ENCODE data around the gene SLC9A8. TPM values are rescaled to one million over a fixed set of nuclear protein-coding genes. Genes with fewer than 3 reads are reported as not detected.

Gene SLC9A8
- total RNA-seq, 1 donor from 2014 or later, result 4.1 TPM

DNA sequence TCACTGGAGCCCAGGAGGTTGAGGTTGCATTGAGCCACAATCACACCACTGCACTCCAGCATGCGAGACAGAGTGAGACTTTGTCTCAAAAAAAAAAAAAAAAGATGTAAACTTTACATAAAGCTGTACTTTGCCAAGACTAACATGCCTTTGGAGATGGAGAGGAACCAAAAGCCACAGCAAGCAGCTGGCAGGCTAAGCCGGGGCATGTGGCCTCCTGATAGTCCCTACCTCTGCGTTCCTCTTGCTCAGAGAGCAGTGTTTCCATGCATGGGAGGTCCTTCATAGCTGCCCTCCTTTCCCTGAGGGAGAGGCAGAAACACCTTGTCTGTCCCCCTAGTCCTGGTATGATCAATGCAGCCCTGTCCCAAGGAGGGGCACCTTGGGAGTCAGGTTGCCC is 67.5 kb downstream of the SLC9A8 start:
- Mint-ChIP-seq H3K4me3 (no peak overlapping the region), H3K4me1 (peaks cover 6% of the 10 kb centered on the region), H3K36me3 (peaks cover 2% of the 10 kb centered on the region), H3K27me3 (ENCODE audit: insufficient read depth, low read depth) (peaks cover 5% of the 10 kb centered on the region), H3K27ac (no peak overlapping the region), H3K9me3 (no peaks in the 10 kb centered on the region)
- H2AFZ ChIP-seq (replicated peaks), result no peak overlapping the region
- H3F3A ChIP-seq (ENCODE audit: low read depth), result peaks cover 2% of the 10 kb centered on the region
- H3K9ac ChIP-seq, result no peak overlapping the region
- DNase-seq (ENCODE audit: low spot score), result no peak
- H3K9me3 ChIP-seq (ENCODE audit: low read depth), result no peaks in the 10 kb centered on the region
- no peak overlapping the region for H3K27ac ChIP-seq
- H3K4me3 ChIP-seq, result no peak overlapping the region
- no peak overlapping the region for H3K4me2 ChIP-seq
- TF ChIP-seq EZH2 (IDR thresholded peaks at IDR 0.05), result no peak
- no peak for TF ChIP-seq EZH2phosphoT487 (IDR thresholded peaks at IDR 0.05)
- TF ChIP-seq, protein P1, sequence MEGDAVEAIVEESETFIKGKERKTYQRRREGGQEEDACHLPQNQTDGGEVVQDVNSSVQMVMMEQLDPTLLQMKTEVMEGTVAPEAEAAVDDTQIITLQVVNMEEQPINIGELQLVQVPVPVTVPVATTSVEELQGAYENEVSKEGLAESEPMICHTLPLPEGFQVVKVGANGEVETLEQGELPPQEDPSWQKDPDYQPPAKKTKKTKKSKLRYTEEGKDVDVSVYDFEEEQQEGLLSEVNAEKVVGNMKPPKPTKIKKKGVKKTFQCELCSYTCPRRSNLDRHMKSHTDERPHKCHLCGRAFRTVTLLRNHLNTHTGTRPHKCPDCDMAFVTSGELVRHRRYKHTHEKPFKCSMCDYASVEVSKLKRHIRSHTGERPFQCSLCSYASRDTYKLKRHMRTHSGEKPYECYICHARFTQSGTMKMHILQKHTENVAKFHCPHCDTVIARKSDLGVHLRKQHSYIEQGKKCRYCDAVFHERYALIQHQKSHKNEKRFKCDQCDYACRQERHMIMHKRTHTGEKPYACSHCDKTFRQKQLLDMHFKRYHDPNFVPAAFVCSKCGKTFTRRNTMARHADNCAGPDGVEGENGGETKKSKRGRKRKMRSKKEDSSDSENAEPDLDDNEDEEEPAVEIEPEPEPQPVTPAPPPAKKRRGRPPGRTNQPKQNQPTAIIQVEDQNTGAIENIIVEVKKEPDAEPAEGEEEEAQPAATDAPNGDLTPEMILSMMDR (IDR thresholded peaks at IDR 0.05), result no peak
- H3K79me2 ChIP-seq (ENCODE audit: low read depth), result no peaks in the 10 kb centered on the region
- H3K36me3 ChIP-seq, result no peaks in the 10 kb centered on the region
- H3K27me3 ChIP-seq, result no peaks in the 10 kb centered on the region
- H4K20me1 ChIP-seq (ENCODE audit: low read depth), result no peaks in the 10 kb centered on the region
- H3K4me1 ChIP-seq, result no peaks in the 10 kb centered on the region

DNA sequence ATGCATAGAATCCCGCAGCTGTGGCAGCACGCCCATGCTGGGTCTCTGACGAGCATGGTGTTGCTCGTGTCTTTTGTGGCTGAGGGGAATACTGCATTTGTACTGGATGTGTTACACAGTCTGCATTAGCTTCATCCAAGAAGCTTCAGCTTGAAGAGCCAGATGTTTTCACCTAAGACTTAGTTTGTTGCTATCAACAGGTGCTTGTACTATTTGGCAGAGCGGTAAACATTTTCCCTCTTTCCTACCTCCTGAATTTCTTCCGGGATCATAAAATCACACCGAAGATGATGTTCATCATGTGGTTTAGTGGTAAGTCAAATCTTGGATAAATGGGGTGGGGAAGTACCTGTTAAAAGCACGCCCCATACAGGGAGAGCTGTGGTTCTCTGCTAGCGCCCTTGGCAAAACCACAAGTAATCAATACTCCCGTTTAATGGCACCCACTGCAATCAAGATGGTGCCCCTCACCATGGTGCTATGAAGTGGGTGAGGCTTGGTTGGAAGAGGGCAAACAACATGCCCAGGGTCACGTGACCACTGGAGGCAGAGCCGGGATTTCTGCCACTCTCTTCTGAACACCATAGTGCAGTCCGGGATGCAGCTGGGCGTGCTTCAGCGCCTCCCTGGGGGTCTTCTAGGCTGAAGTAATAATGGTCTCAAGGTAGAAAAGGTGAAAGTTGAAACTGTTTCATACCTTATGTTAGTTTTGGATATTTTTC is 68.3 kb downstream of the SLC9A8 start:
- H3K4me3 Mint-ChIP-seq, result no peak overlapping the region
- Histone ChIP-seq H3K36me3 (no peaks in the 10 kb centered on the region), H3K4me3 (no peak overlapping the region)

DNA sequence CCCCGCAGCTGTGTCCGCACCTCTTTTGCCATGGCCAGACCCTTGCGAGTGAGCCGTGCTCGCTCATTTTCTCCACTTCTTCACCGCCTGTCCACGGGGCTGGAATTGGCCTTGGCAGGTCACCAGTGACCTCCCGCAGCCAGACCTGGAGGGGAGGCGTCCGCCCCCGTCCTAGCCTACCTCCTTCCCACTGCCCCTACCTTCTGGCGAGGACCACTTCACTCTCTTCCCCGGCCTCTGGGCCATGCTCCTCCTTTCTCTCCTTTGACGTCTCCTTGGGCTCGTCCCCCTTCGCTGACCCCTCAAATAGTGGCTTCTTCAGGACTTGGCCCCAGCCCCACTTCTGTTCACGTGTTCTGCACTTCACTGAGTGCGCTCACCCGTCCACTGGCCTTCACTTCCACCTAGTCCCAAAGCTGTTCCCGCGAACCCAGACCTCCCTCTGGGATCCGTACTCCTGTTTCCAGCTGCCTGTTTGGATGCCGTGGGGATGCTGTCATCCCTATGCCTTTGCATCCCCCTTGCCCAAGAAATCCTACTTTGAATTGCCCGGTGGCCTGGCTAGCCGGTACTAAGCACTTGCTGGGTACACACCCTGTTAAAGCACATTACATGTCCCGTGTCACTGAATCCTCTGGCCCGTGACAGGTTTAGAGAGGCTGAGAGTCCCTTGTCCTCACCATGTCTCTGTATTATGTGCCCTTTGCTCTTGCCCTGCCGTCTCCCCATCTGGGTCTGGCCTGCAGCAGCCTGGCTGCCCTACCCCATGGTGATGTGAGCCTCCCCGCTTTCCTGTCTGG is 69.7 kb downstream of the SLC9A8 start:
- no peak overlapping the region for H3K27ac ChIP-seq

More for the DNA sequence above, 68.3 kb downstream of the SLC9A8 start:
- no peaks in the 10 kb centered on the region for H3K9me3 Mint-ChIP-seq
- H3K27ac Mint-ChIP-seq, result no peak overlapping the region
- no peak overlapping the region for H3K27ac ChIP-seq
- H3K9ac ChIP-seq, result no peak overlapping the region
- H3K4me1 ChIP-seq, result peaks cover 5% of the 10 kb centered on the region
- no peak overlapping the region for H2AFZ ChIP-seq (replicated peaks)
- H4K20me1 ChIP-seq (ENCODE audit: low read depth), result peaks cover under 1% of the 10 kb centered on the region
- peaks cover 9% of the 10 kb centered on the region for H3F3A ChIP-seq (ENCODE audit: low read depth)
- no peaks in the 10 kb centered on the region for H3K27me3 ChIP-seq
- no peak for DNase-seq (ENCODE audit: low spot score)
- H3K4me2 ChIP-seq, result no peak overlapping the region
- peaks cover 5% of the 10 kb centered on the region for H3K27me3 Mint-ChIP-seq (ENCODE audit: insufficient read depth, low read depth)
- no peaks in the 10 kb centered on the region for H3K9me3 ChIP-seq (ENCODE audit: low read depth)
- peaks cover 9% of the 10 kb centered on the region for H3K4me1 Mint-ChIP-seq
- H3K79me2 ChIP-seq (ENCODE audit: low read depth), result no peaks in the 10 kb centered on the region
- TF ChIP-seq, protein P1 (IDR thresholded peaks at IDR 0.05), result no peak
- TF ChIP-seq EZH2 (IDR thresholded peaks at IDR 0.05) (no peak), EZH2phosphoT487 (IDR thresholded peaks at IDR 0.05) (no peak)
- H3K36me3 Mint-ChIP-seq, result peaks cover 2% of the 10 kb centered on the region

More for the DNA sequence above, 69.7 kb downstream of the SLC9A8 start:
- H3K79me2 ChIP-seq (ENCODE audit: low read depth), result no peaks in the 10 kb centered on the region
- peaks cover 23% of the 10 kb centered on the region for H3K4me1 Mint-ChIP-seq
- H3K4me3 Mint-ChIP-seq, result no peak overlapping the region
- H3K27ac Mint-ChIP-seq, result peak overlapping the region; percentile 13
- DNase-seq (ENCODE audit: low spot score), result no peak
- H3K9me3 ChIP-seq (ENCODE audit: low read depth), result no peaks in the 10 kb centered on the region
- H3K4me3 ChIP-seq, result no peak overlapping the region
- TF ChIP-seq EZH2phosphoT487 (IDR thresholded peaks at IDR 0.05), result no peak
- TF ChIP-seq EZH2 (IDR thresholded peaks at IDR 0.05), result no peak
- TF ChIP-seq, protein P1 (IDR thresholded peaks at IDR 0.05), result no peak
- H2AFZ ChIP-seq (replicated peaks), result no peak overlapping the region
- H3K9ac ChIP-seq, result no peak overlapping the region
- peaks cover 12% of the 10 kb centered on the region for H3F3A ChIP-seq (ENCODE audit: low read depth)
- H3K27me3 ChIP-seq, result no peaks in the 10 kb centered on the region
- peaks cover 4% of the 10 kb centered on the region for H4K20me1 ChIP-seq (ENCODE audit: low read depth)
- peaks cover 5% of the 10 kb centered on the region for H3K36me3 Mint-ChIP-seq
- no peaks in the 10 kb centered on the region for H3K9me3 Mint-ChIP-seq
- H3K4me1 ChIP-seq, result peaks cover 9% of the 10 kb centered on the region
- peaks cover 7% of the 10 kb centered on the region for H3K27me3 Mint-ChIP-seq (ENCODE audit: insufficient read depth, low read depth)
- H3K36me3 ChIP-seq, result no peaks in the 10 kb centered on the region
- no peak overlapping the region for H3K4me2 ChIP-seq
